ENCODE results near the gene ERBB2.
A peak's percentile ranks its signal among the peaks of the same experiment; 100 is the strongest.

The ERBB2 gene

GRCh38 chr17:39769974-39770587 is 70.2 kb downstream of the ERBB2 start:
- DNase-seq: peak; percentile 79

DNA sequence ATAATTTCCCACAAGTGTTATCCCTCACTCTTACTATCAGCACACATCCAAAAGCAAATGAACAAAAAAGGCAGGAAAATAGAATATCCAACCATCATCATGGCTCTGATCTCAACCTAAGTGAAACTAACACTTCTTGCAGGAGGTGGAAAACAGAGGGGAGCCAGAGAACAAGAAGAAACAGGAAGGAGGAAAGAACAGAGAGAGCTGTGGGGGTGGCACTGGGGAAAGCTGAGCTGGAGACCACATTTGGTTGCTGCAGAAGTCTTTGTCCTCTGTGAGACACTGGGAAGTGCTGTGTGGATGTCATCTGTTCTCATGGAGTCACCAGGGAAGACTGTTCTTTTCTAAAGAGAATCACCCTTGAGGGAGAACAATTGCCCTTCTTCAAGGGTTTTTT is 72.6 kb downstream of the ERBB2 start:
- no peak for DNase-seq

- no peak for DNase-seq
Measured at GRCh38 chr17:39772987-39773934, 73.4 kb downstream of the ERBB2 start.

DNA sequence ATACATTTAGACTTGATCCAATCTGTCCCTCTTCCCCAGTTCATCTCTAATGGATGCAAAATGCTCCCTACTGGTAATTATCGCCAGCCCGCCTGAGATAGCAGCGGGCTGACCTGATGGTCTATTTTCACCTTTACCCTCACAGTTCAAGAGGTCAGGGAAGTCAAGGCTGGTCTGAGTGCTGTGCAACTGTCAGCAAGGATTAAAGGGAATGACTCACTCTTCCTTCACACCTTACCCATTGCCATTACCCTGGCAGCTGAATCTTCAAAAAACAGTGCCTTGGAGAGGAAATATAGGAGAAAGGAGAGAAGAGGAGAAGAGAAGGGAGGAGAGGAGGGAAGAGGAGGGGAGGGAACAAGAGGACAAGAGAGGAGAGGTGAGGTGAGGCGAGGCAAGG is 74.2 kb downstream of the ERBB2 start:
- no peak for DNase-seq

- no peak for DNase-seq
Measured at GRCh38 chr17:39775031-39775430, 75.2 kb downstream of the ERBB2 start.

GRCh38 chr17:39776252-39776651 is 76.4 kb downstream of the ERBB2 start:
- no peak for DNase-seq

- DNase-seq: no peak
Measured at GRCh38 chr17:39777534-39778365, 77.9 kb downstream of the ERBB2 start.
